ENCODE results near the gene SP8.

SP8 gene

DNA sequence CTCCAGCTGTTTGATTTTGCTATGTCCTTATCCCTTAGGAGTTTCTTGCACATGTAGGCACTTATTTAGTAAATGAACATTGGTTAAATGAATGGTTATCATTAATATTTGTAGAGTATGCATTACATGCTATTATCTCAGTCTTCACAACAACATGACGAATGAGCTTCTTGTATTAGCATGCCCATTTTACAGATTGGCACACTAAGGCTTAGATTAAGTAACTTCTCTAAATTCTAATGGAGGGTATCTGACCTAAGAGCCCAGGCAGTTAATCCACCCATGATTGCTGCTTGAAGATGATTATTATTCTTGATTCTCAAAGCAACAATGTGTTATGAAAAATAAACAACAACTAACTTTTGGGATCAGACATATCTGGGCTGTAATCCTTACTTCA lies 32.7 kb downstream of the SP8 start:
- DNase-seq (ENCODE audit: low read depth) = no peak

DNA sequence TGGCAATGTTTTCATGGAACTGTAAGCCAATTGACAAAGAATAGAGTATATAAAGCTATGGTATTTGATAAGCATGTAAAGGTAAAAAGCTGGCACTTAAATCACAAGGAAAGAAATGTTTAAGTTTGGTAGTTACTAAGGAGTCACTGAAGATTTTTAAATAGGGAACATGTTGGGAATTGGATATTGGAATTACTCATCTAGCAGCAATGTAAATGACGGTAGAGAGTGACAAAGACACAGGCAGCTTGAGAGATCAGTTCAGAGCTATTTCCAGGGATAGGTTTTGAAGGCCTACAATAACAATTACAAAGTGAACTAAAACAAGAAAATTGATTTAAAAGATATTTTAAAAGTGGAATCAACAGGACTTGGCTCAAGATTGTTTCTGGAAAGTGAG lies 36.8 kb downstream of the SP8 start:
- DNase-seq (ENCODE audit: low read depth) = no peak

GRCh38 chr7:20748853-20749252 lies 37.8 kb downstream of the SP8 start:
- DNase-seq (ENCODE audit: low read depth) = no peak

DNA sequence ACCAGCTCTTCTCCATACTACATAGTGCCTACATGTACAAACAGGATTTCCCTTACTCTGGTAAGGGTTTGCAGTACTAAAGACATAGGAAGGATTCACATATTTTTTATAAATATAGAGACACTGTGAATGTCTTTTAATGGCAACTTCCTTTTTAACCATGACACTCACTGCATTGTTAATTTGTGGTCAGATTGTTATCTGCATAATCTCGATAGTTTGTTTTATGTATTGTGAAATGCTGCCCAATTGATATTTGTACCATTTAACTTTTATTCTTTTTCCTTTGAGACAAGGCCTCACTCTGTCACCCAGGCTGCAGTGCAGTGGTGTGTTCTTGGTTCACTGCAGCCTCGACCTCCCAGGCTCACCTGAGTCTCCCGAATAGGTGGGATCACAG lies 39.7 kb downstream of the SP8 start:
- no peak for DNase-seq (ENCODE audit: low read depth)

DNA sequence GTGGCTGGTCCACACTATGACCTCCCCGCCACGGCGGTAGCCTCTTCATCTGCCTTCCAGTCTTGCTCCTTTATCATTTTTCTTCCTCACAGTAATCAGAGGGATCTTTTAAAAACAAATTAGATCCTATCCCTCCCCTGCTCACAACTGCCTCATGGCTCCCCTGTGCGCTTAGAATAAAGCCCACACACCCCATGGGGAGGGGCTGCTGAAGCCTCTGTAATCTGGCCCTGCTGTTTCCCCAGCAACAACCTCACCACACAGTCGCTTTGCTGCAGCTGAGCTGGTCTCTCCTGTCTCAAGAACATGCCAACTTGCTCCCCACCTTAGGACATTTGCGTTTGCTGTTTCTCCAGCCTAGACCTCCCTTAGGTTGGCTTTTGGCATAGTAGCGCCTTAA lies 41.0 kb downstream of the SP8 start:
- DNase-seq (ENCODE audit: low read depth) = no peak

GRCh38 chr7:20744954-20745446 lies 41.7 kb downstream of the SP8 start:
- no peak for DNase-seq (ENCODE audit: low read depth)

GRCh38 chr7:20742913-20743312 lies 43.8 kb downstream of the SP8 start:
- no peak for DNase-seq (ENCODE audit: low read depth)

DNA sequence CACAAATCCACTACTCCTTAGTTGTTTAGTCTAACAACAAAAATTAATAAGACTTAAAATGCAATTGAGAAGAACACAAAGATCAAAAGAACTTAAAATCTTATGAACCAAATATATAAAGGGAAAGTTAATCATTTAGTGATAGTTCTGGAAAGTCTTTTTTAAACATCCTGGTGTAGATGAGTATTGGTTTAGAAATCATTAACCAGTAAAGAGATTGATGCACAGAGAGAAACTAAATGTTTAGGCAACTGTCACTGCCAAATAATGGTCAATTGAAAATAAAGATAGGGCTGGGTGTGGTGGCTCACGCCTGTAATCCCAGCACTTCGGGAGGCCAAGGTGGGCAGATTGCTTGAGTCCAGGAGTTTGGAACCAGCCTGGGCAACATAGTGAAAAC lies 44.9 kb downstream of the SP8 start:
- no peak for DNase-seq (ENCODE audit: low read depth)

- DNase-seq (ENCODE audit: low read depth) = no peak
These were observed 47.9 kb downstream of the SP8 start for GRCh38 chr7:20738518-20739481.

GRCh38 chr7:20737840-20738448 lies 48.7 kb downstream of the SP8 start:
- no peak for DNase-seq (ENCODE audit: low read depth)

DNA sequence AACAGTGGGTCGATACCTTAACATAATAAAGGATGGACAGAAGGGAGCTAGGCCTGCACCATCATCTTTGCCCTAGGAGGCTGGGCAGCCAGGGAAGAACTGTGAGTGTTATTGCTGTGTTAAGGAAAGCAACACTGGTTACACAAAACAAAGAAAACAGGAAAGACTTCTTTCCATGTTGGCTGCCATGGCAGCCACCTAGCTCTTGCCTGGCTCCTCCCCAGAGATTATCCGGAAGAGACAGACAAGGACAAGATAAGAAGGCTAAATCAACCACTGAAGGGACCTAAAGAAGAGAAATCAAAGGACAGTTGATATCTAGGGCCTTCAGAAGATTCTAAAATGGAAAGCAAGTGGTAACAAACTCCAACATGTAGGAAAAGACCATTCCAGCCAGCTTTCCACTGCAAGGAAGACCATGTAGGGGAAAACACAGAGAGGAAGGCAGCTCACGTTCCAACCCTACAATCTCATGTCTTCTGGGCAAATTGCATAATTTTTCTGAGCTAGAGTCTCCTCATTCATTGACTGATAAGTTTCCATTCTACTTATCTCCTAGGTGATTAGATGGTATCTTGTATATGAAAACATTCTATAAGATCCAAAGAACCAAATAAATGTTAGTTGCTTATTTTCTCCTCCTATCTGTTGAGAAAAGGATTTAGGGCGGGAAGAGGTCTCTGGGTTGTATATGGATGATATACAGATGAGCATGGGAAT lies 51.2 kb downstream of the SP8 start:
- no peak for DNase-seq (ENCODE audit: low read depth)
